Measurements from ENCODE around the gene SCN3A.

The SCN3A gene

GRCh38 chr2:165185633-165186032 is 18.2 kb downstream of the SCN3A start:
- FAIRE-seq: no peak

GRCh38 chr2:165182029-165182428 is 21.8 kb downstream of the SCN3A start:
- FAIRE-seq: no peak

GRCh38 chr2:165176780-165177179 is 27.1 kb downstream of the SCN3A start:
- FAIRE-seq: no peak

GRCh38 chr2:165173215-165173614 is 30.6 kb downstream of the SCN3A start:
- FAIRE-seq: no peak

GRCh38 chr2:165164201-165164600 is 39.6 kb downstream of the SCN3A start:
- no peak for FAIRE-seq

- FAIRE-seq: no peak
Measured at GRCh38 chr2:165163761-165164160, 40.1 kb downstream of the SCN3A start.

- no peak for FAIRE-seq
Measured at GRCh38 chr2:165162466-165162865, 41.4 kb downstream of the SCN3A start.

GRCh38 chr2:165161510-165161909 is 42.3 kb downstream of the SCN3A start:
- no peak for FAIRE-seq

GRCh38 chr2:165157160-165157559 is 46.7 kb downstream of the SCN3A start:
- no peak for FAIRE-seq

GRCh38 chr2:165155152-165155551 is 48.7 kb downstream of the SCN3A start:
- no peak for FAIRE-seq

- FAIRE-seq: no peak
Measured at GRCh38 chr2:165149439-165149838, 54.4 kb downstream of the SCN3A start.

- no peak for FAIRE-seq
Measured at GRCh38 chr2:165147186-165148045, 56.4 kb downstream of the SCN3A start.

- FAIRE-seq: no peak
Measured at GRCh38 chr2:165144315-165144714, 59.5 kb downstream of the SCN3A start.

- no peak for FAIRE-seq
Measured at GRCh38 chr2:165141601-165142354, 62.1 kb downstream of the SCN3A start.

- no peak for FAIRE-seq
Measured at GRCh38 chr2:165126244-165126643, 77.6 kb downstream of the SCN3A start.

GRCh38 chr2:165122521-165122920 is 81.3 kb downstream of the SCN3A start:
- FAIRE-seq: no peak

- no peak for FAIRE-seq
Measured at GRCh38 chr2:165120740-165121467, 82.9 kb downstream of the SCN3A start.

GRCh38 chr2:165115258-165115657 is 88.6 kb downstream of the SCN3A start:
- no peak for FAIRE-seq

- no peak for FAIRE-seq
Measured at GRCh38 chr2:165114346-165114939, 89.4 kb downstream of the SCN3A start.

- FAIRE-seq: no peak
Measured at GRCh38 chr2:165113414-165113813, 90.4 kb downstream of the SCN3A start.

- FAIRE-seq: no peak
Measured at GRCh38 chr2:165112789-165113188, 91.1 kb downstream of the SCN3A start.

- no peak for FAIRE-seq
Measured at GRCh38 chr2:165112133-165112573, 91.7 kb downstream of the SCN3A start.

- no peak for FAIRE-seq
Measured at GRCh38 chr2:165110394-165110793, 93.5 kb downstream of the SCN3A start.
